Duodenal mucosa (tissue), 2 donors: ENCODE results near the gene APMAP.

Source experiments
- H3K27ac ChIP-seq: one replicate; pipeline ENCODE4 v1.7.0; 2013; ENCODE audit warnings: low read depth, low read length
- H3K27me3 ChIP-seq, 2 donors: one replicate each; pipeline ENCODE4 v1.7.0; 2013; ENCODE audit warnings: low read length in 2 of 2, control low read depth in 1 of 2; ENCODE audit not compliant: insufficient read depth in 2 of 2, control insufficient read depth in 1 of 2
- H3K36me3 ChIP-seq, 2 donors: one replicate each; pipeline ENCODE4 v1.7.0; 2013; ENCODE audit warnings: low read length in 2 of 2, control low read depth in 1 of 2; ENCODE audit not compliant: insufficient read depth in 2 of 2, control insufficient read depth in 1 of 2
- H3K4me1 ChIP-seq, 2 donors: one replicate each; pipeline ENCODE4 v1.7.0; 2013; ENCODE audit warnings: low read length in 2 of 2, control low read depth in 1 of 2; ENCODE audit not compliant: insufficient read depth in 2 of 2, control insufficient read depth in 1 of 2
- H3K4me3 ChIP-seq, 2 donors: one replicate each; pipeline ENCODE4 v1.7.0; 2013; ENCODE audit warnings: low read length in 2 of 2, low read depth in 1 of 2
- H3K9ac ChIP-seq, 2 donors: one replicate each; pipeline ENCODE4 v1.7.0; 2013; ENCODE audit warnings: low read length in 2 of 2, low read depth in 1 of 2
- H3K9me3 ChIP-seq, 2 donors: one replicate each; pipeline ENCODE4 v1.7.0; 2013; ENCODE audit warnings: low read length in 2 of 2, control low read depth in 1 of 2; ENCODE audit not compliant: control insufficient read depth in 1 of 2

APMAP gene

GRCh38 chr20:24968278-24968800 lies 24.2 kb downstream of the APMAP start:
- Histone ChIP-seq H3K27me3 (no peaks in the 10 kb centered on the region), H3K36me3 (peaks cover 50 to 83% of the 10 kb centered on the region in 2 donors), H3K9me3 (no peaks in the 10 kb centered on the region), H3K4me3 (no peak overlapping the region), H3K9ac (peak overlapping the region in 1 of 2 donors; percentile 12), H3K4me1 (peaks cover 4 to 6% of the 10 kb centered on the region in 2 donors), H3K27ac (no peak overlapping the region)

- H3K4me3 ChIP-seq = no peak overlapping the region
- H3K9me3 ChIP-seq = no peaks in the 10 kb centered on the region
- no peaks in the 10 kb centered on the region for H3K27me3 ChIP-seq
- H3K4me1 ChIP-seq = peaks cover under 1 to 6% of the 10 kb centered on the region in 2 donors
- peaks cover 48 to 80% of the 10 kb centered on the region in 2 donors for H3K36me3 ChIP-seq
- no peak overlapping the region for H3K27ac ChIP-seq
- H3K9ac ChIP-seq = no peak overlapping the region
These were observed 26.1 kb downstream of the APMAP start for GRCh38 chr20:24966317-24967012.

DNA sequence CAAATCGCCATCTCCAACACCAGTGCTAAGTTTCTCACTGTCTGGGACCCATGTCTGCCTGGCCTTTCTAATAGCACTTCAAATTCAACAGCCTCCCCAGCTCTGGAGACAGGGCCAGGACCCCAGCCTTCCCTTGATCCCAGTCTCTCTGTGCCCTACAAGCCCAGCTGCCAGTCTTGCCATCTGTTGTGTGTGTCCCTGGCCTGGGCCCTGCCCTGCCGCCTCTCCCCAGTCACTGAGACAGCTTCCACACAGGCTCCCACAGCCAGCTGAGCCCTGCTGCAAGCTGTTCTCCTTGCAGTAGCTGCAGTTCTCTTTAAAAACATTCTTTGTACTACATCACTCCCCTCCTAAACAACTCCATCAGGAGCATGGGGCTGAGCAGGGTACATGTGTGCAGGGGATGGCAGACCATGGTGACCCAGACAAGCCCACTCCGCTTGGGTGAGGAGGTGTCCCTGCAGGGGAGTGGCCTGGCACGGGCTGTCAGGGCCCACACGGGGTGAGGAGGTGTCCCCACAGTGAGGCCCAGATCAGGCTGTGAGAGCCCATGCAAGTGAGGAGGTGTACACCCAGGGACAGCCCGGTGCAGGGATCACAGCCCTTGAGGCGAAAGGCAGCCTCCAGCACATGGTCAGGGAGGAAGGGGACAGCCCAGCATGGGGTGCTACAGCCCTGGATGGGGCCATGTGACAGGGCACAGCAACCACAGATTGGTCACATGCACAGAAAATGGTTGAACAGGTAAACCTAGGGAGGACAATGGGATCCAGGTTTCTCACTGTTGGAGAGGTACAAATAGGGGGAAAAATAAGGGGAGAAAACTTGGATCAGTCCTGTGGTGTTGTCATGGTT lies 27.3 kb downstream of the APMAP start:
- Histone ChIP-seq H3K27ac (no peak overlapping the region), H3K9me3 (no peaks in the 10 kb centered on the region), H3K36me3 (peaks cover 53 to 77% of the 10 kb centered on the region in 2 donors), H3K4me3 (no peak overlapping the region), H3K4me1 (peaks cover 0 to 6% of the 10 kb centered on the region in 2 donors), H3K9ac (no peak overlapping the region), H3K27me3 (no peaks in the 10 kb centered on the region)

DNA sequence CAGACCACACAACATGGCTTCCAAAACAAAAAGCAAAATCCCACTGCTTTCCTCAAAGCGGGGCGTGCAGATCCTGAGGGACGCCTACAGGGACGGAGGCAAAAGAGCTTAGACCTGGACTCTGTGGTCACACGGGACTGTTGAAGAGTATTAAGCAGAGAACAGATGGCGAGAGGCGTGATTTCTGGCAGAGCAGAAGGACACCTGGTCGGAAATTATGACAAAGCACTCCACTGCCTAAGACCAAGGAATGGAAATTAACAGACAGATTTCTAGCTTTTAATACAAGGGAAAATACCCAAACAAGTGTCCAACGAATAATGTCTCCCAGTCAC lies 28.1 kb downstream of the APMAP start:
- H3K27ac ChIP-seq = no peak overlapping the region
- no peak overlapping the region for H3K9ac ChIP-seq
- no peaks in the 10 kb centered on the region for H3K27me3 ChIP-seq
- peaks cover 55 to 78% of the 10 kb centered on the region in 2 donors for H3K36me3 ChIP-seq
- no peaks in the 10 kb centered on the region for H3K9me3 ChIP-seq
- no peak overlapping the region for H3K4me3 ChIP-seq
- H3K4me1 ChIP-seq = peaks cover 0 to 6% of the 10 kb centered on the region in 2 donors

DNA sequence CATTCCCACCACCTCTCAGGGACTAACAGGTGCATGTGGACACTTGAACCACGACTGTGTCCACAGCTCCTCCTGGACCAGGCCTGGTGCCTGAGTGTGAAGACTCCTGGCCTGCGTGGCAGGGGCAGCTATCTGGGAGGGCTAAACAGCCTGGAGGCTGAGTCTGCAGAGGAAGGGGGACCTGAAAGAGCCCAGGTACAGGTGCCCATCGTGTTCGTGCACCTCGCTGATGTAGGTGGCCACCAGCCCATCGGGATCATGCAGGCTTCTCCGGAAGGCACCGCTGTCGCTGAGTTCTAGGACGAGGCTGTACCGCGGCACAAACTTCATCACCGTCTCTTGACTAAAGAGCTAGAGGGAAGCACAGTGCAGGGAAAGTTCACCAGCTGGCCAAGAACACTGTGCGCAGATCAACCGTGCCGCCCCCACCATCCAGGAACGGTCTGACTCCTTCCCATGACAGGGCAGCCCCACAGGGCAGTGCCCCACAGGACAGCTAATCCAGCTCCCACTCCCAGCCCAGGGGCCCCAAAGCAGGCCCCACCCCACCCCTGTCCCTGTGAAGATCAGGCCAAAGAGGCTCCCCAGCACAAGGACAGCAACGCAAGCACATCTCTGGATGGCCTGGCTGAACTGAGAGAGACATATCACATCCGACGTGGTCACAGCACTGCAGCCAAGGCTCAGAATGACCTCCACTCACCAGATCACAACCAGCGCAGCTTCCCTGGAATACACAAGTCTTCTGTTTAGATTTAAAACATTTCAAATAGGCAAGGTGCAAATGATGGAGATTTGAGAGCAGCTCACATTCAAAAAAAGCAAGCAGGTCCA lies 28.7 kb downstream of the APMAP start:
- Histone ChIP-seq H3K4me3 (no peak overlapping the region), H3K27me3 (no peaks in the 10 kb centered on the region), H3K36me3 (peaks cover 53 to 73% of the 10 kb centered on the region in 2 donors), H3K27ac (no peak overlapping the region), H3K4me1 (peaks cover 0 to 6% of the 10 kb centered on the region in 2 donors), H3K9me3 (no peaks in the 10 kb centered on the region), H3K9ac (no peak overlapping the region)

DNA sequence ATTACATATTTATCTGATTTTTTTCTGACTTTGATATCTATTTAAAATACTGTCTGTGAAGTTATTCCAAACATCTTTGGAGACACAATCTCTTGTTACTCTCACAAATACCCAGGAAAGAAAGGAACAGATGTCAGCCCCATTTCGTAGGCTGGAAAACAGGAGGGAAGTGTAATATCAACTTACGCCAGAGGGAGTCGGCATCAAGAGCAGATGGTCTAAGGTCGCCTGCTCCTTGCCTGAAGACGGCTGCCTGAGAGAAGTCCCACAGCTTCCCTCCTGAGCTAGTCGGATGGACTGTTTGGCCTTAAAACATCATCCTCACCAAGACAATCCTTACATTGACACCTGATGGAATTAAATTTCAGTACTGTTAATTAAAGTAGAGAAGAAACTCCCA lies 30.0 kb downstream of the APMAP start:
- H3K36me3 ChIP-seq = peaks cover 45 to 69% of the 10 kb centered on the region in 2 donors

GRCh38 chr20:24962182-24962492 lies 30.4 kb downstream of the APMAP start:
- Histone ChIP-seq H3K27ac (no peak overlapping the region), H3K9ac (no peak overlapping the region), H3K4me1 (no peaks in the 10 kb centered on the region), H3K36me3 (peaks cover 42 to 69% of the 10 kb centered on the region in 2 donors), H3K9me3 (no peaks in the 10 kb centered on the region), H3K4me3 (no peak overlapping the region), H3K27me3 (no peaks in the 10 kb centered on the region)

More for the DNA sequence above, 30.0 kb downstream of the APMAP start:
- H3K9ac ChIP-seq = no peak overlapping the region
- no peaks in the 10 kb centered on the region for H3K27me3 ChIP-seq
- H3K4me3 ChIP-seq = no peak overlapping the region
- H3K4me1 ChIP-seq = no peaks in the 10 kb centered on the region
- no peak overlapping the region for H3K27ac ChIP-seq
- no peaks in the 10 kb centered on the region for H3K9me3 ChIP-seq

DNA sequence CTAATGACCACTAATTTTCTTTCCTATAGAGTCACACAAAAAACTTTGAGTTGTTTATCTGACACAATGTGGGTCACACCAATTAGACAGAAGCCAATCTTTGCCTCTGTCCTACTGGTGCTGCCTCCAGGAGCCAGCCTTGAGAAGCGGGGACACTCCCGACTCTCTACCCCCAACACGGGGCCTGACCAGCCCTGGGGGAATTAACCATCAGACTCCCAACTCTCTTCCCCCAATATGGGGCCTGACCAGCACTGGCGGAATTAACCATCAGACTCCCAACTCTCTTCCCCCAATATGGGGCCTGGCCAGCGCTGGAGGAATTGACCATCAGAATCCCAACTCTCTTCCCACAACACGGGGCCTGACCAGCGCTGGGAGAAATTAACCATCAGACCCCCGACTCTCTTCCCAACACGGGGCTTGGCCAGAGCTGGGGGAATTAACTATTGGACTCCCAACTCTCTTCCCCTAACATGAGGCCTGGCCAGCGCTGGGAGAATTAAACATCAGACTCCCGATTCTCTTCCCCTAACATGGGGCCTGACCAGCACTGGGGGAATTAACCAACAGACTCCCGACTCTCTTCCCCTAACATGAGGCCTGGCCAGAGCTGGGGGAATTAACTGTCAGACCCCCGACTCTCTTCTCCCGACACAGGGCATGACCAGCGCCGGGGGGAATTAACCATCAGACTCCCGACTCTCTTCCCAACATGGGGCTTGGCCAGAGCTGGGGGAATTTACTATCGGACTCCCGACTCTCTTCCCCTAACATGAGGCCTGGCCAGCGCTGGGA lies 31.0 kb downstream of the APMAP start:
- no peaks in the 10 kb centered on the region for H3K27me3 ChIP-seq
- H3K36me3 ChIP-seq = peaks cover 42 to 70% of the 10 kb centered on the region in 2 donors
- no peaks in the 10 kb centered on the region for H3K4me1 ChIP-seq
- H3K27ac ChIP-seq = no peak overlapping the region
- H3K4me3 ChIP-seq = no peak overlapping the region
- no peak overlapping the region for H3K9ac ChIP-seq
- H3K9me3 ChIP-seq = no peaks in the 10 kb centered on the region

GRCh38 chr20:24960861-24961260 lies 31.7 kb downstream of the APMAP start:
- Histone ChIP-seq H3K27me3 (no peaks in the 10 kb centered on the region), H3K4me1 (no peaks in the 10 kb centered on the region), H3K9ac (no peak overlapping the region), H3K27ac (no peak overlapping the region), H3K9me3 (no peaks in the 10 kb centered on the region), H3K4me3 (no peak overlapping the region), H3K36me3 (peaks cover 35 to 65% of the 10 kb centered on the region in 2 donors)
